Stimulated activated CD4-positive, alpha-beta T cell treated with anti-CD3 and anti-CD28 coated beads, TNF-alpha, amount 100 ng/mL, for 48 hours (primary cell): Measurements from ENCODE around the gene GNL1.
"Not testable (repeated sequence)": the region's sequence is repeated elsewhere in the genome, so short reads cannot be mapped to it uniquely, and the experiment has no call there.

Experiments used
- DNase-seq, 3 donors: peaks; one replicate each; pipeline ENCODE4 v3.0.0-alpha.2; 2020; ENCODE audit warnings: low read depth in 3 of 3

GNL1 gene

GRCh38 chr6:30495993-30496392 lies 60.3 kb downstream of the GNL1 start:
- DNase-seq = no peak

GRCh38 chr6:30495060-30495459 lies 61.2 kb downstream of the GNL1 start:
- not testable (repeated sequence) for DNase-seq

- no peak for DNase-seq
Observed at GRCh38 chr6:30494291-30494861, 61.9 kb downstream of the GNL1 start.

GRCh38 chr6:30493643-30494250 lies 62.5 kb downstream of the GNL1 start:
- DNase-seq = no peak

GRCh38 chr6:30491991-30492952 lies 64.0 kb downstream of the GNL1 start:
- no peak for DNase-seq
